GM10266 (cell line): ENCODE data around the gene ATXN7.

Experiments used
- DNase-seq: peaks from one replicate; pipeline ENCODE4 v3.0.0; 2012; ENCODE audit errors: extremely low spot score
- TF ChIP-seq, protein P1 (sequence below): IDR thresholded peaks from 2 replicates; pipeline ENCODE4 v1.5.1; 2012; ENCODE audit warnings: mild to moderate bottlenecking, low read depth; ENCODE audit not compliant: control insufficient read depth, insufficient read depth; ENCODE audit errors: missing control alignments

Gene ATXN7

GRCh38 chr3:63864965-63865327 is 1.3 kb downstream of the ATXN7 start:
- no peak for DNase-seq
- TF ChIP-seq, protein P1, sequence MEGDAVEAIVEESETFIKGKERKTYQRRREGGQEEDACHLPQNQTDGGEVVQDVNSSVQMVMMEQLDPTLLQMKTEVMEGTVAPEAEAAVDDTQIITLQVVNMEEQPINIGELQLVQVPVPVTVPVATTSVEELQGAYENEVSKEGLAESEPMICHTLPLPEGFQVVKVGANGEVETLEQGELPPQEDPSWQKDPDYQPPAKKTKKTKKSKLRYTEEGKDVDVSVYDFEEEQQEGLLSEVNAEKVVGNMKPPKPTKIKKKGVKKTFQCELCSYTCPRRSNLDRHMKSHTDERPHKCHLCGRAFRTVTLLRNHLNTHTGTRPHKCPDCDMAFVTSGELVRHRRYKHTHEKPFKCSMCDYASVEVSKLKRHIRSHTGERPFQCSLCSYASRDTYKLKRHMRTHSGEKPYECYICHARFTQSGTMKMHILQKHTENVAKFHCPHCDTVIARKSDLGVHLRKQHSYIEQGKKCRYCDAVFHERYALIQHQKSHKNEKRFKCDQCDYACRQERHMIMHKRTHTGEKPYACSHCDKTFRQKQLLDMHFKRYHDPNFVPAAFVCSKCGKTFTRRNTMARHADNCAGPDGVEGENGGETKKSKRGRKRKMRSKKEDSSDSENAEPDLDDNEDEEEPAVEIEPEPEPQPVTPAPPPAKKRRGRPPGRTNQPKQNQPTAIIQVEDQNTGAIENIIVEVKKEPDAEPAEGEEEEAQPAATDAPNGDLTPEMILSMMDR, result no peak

DNA sequence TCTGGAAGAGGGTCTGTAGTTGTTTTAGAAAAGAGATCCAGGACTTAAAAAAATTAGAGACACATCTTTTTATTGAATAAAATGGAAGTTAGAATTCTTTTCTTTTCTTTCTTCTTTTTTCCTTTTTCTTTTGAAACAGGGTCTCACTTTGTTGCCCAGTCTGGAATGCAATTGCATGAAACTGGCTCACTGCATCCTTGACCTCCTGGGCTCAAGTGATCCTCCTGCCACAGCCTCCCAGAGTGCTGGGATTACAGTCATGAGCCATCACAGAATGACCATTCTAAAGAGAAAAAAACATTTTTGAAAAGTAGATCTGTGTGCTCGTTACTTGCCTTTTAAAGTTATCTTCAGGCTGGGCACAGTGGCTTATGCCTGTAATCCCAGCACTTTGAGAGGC is 3.6 kb downstream of the ATXN7 start:
- TF ChIP-seq, protein P1, result no peak
- no peak for DNase-seq

- DNase-seq, result no peak
- TF ChIP-seq, protein P1, result no peak
Observed at GRCh38 chr3:63869940-63870614, 6.4 kb downstream of the ATXN7 start.

DNA sequence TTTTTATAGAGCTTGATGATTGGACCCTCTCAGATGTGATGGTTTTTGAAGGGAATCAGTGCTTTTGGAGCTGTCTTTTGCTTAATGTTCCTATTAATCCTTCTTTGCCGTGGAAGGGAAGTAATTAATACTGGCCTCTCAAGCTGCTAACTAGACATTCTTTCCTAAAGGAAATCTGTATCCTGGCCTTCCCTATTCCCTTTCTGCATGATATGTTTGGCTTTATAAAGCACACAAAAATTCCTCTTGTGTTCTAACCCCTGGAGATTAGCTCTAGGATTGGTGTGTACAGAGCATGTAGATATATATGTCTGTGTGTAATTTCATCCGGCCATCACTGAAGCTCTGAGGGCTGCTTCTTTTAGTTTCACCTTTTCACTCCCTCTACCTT is 6.9 kb downstream of the ATXN7 start:
- DNase-seq, result no peak
- TF ChIP-seq, protein P1, result no peak

DNA sequence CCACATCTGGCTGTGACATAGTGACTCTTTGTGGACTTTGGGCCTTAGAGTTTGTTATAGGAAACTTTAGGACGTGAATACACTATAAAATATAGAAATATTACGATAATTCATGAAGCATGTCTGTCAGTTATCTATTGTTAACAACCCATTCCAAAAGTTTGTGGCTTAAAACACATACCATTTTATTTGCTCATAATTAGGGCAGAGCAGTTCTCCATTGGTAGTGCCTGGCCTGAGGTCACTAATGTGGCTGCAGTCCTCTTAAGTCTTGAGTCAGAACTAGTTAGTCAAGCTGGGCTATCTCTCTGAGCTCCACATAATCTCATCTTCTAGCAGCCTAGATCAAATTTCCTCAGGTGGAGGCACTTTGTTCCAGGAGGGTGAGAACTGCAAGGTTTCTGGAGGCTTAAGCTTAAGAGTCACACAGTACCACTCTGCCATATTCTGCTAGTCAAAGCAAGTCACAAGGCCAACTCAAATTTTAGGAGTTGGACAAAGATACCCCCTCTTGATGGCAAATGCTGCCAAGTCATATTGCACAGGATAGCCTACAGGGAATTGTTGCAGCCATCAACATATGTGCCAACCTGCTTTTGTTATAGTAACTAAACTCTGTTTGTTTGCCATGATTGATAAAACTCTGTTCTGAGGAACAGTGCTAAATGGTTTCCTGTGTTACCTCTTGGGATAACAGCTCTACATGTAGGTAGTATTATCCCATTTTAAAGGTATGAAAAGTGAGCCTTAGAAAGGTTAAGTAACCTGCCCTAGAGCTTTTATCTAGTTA is 8.7 kb downstream of the ATXN7 start:
- TF ChIP-seq, protein P1, result no peak
- DNase-seq, result no peak

- DNase-seq, result no peak
- TF ChIP-seq, protein P1, result no peak
Observed at GRCh38 chr3:63874769-63875168, 11.1 kb downstream of the ATXN7 start.

- no peak for DNase-seq
- TF ChIP-seq, protein P1, result no peak
Observed at GRCh38 chr3:63875510-63875909, 11.8 kb downstream of the ATXN7 start.
